Fibroblast of lung (primary cell): ENCODE measurements around the gene DUSP28.

ENCODE experiments used
- EZH2 ChIP-seq: IDR thresholded peaks from 2 replicates; pipeline ENCODE4 v1.5.1; 2012; ENCODE audit warnings: low read length, control low read depth, mild to moderate bottlenecking; ENCODE audit errors: missing control alignments
- TF ChIP-seq, protein P1 (sequence below), 2 donors: IDR thresholded peaks in 1 of 2; conservative IDR thresholded peaks in 1 of 2; 1 replicate in 1 of 2; 2 replicates in 1 of 2; pipeline ENCODE4 v1.5.1; 2011 to 2012; ENCODE audit warnings: low read length in 2 of 2, control low read depth in 1 of 2, inconsistent platforms in 1 of 2, low read depth in 1 of 2, mild to moderate bottlenecking in 1 of 2

DNA sequence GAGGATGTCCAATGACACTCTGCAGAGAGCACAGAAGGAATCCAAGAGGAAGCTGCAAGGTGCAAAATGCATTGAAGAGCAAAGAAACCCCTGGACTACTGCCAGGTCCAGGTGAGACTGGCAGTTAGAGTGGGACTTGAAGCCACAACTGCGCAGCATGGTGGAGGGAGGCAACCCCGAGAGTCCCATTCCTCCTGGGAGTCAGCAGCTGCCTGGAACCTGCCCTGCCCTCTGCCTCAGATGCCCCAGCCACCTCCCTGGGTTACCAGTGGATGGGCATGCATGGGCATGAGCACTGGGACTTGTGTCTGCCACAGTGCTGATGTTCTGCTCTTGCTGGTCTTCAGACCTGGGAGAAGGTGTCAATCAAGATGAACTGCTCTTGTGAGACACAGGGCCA lies 45.5 kb upstream of the DUSP28 start:
- TF ChIP-seq, protein P1, sequence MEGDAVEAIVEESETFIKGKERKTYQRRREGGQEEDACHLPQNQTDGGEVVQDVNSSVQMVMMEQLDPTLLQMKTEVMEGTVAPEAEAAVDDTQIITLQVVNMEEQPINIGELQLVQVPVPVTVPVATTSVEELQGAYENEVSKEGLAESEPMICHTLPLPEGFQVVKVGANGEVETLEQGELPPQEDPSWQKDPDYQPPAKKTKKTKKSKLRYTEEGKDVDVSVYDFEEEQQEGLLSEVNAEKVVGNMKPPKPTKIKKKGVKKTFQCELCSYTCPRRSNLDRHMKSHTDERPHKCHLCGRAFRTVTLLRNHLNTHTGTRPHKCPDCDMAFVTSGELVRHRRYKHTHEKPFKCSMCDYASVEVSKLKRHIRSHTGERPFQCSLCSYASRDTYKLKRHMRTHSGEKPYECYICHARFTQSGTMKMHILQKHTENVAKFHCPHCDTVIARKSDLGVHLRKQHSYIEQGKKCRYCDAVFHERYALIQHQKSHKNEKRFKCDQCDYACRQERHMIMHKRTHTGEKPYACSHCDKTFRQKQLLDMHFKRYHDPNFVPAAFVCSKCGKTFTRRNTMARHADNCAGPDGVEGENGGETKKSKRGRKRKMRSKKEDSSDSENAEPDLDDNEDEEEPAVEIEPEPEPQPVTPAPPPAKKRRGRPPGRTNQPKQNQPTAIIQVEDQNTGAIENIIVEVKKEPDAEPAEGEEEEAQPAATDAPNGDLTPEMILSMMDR (conservative IDR thresholded peaks at IDR 0.05 in 1 of 2, IDR thresholded peaks at IDR 0.05 in 1 of 2; ENCODE audit: low read depth in 1 of 2, low read length in 2 of 2) = no peak
- TF ChIP-seq EZH2 = no peak
